Mucosa of stomach (tissue), 1 donor: ENCODE results near the gene ZNF407.

ENCODE experiments used
- H3K27me3 ChIP-seq: one replicate; pipeline ENCODE4 v1.7.0; 2013; ENCODE audit warnings: mild to moderate bottlenecking, low read length; ENCODE audit not compliant: control insufficient read depth, insufficient read depth
- H3K36me3 ChIP-seq: one replicate; pipeline ENCODE4 v1.7.0; 2013; ENCODE audit warnings: low read length; ENCODE audit not compliant: control insufficient read depth, insufficient read depth
- H3K4me1 ChIP-seq: one replicate; pipeline ENCODE4 v1.7.0; 2013; ENCODE audit warnings: mild to moderate bottlenecking, low read length; ENCODE audit not compliant: control insufficient read depth, insufficient read depth
- H3K4me3 ChIP-seq: one replicate; pipeline ENCODE4 v1.7.0; 2013; ENCODE audit warnings: low read length
- H3K9ac ChIP-seq: one replicate; pipeline ENCODE4 v1.7.0; 2013; ENCODE audit warnings: mild to moderate bottlenecking, low read length, moderate library complexity
- H3K9me3 ChIP-seq: one replicate; pipeline ENCODE4 v1.7.0; 2013; ENCODE audit warnings: mild to moderate bottlenecking, low read length, moderate library complexity; ENCODE audit not compliant: control insufficient read depth
- donor health status: Pancreatic carcinoma.

ZNF407 gene

GRCh38 chr18:74994502-74995418 lies 397.1 kb downstream of the ZNF407 start:
- Histone ChIP-seq H3K9me3 (no peaks in the 10 kb centered on the region), H3K9ac (no peak overlapping the region), H3K4me3 (no peak overlapping the region), H3K27me3 (no peaks in the 10 kb centered on the region), H3K36me3 (no peaks in the 10 kb centered on the region), H3K4me1 (peaks cover 9% of the 10 kb centered on the region)

- no peaks in the 10 kb centered on the region for H3K27me3 ChIP-seq
- H3K9ac ChIP-seq: no peak overlapping the region
- H3K9me3 ChIP-seq: no peaks in the 10 kb centered on the region
- H3K4me3 ChIP-seq: no peak overlapping the region
- no peaks in the 10 kb centered on the region for H3K36me3 ChIP-seq
- H3K4me1 ChIP-seq: peaks cover 9% of the 10 kb centered on the region
Observed at GRCh38 chr18:74995419-74995736, 397.7 kb downstream of the ZNF407 start.

GRCh38 chr18:74996055-74996454 lies 398.4 kb downstream of the ZNF407 start:
- no peak overlapping the region for H3K9ac ChIP-seq
- no peak overlapping the region for H3K4me3 ChIP-seq
- peaks cover 9% of the 10 kb centered on the region for H3K4me1 ChIP-seq
- no peaks in the 10 kb centered on the region for H3K27me3 ChIP-seq
- no peaks in the 10 kb centered on the region for H3K36me3 ChIP-seq
- H3K9me3 ChIP-seq: no peaks in the 10 kb centered on the region

GRCh38 chr18:74996996-74997395 lies 399.3 kb downstream of the ZNF407 start:
- Histone ChIP-seq H3K4me3 (no peak overlapping the region), H3K4me1 (peaks cover 9% of the 10 kb centered on the region), H3K27me3 (no peaks in the 10 kb centered on the region), H3K36me3 (no peaks in the 10 kb centered on the region), H3K9me3 (no peaks in the 10 kb centered on the region), H3K9ac (no peak overlapping the region)

GRCh38 chr18:75000920-75001319 lies 403.2 kb downstream of the ZNF407 start:
- no peak overlapping the region for H3K9ac ChIP-seq
- H3K9me3 ChIP-seq: no peaks in the 10 kb centered on the region
- no peak overlapping the region for H3K4me3 ChIP-seq
- H3K27me3 ChIP-seq: no peaks in the 10 kb centered on the region
- no peaks in the 10 kb centered on the region for H3K4me1 ChIP-seq
- H3K36me3 ChIP-seq: no peaks in the 10 kb centered on the region

GRCh38 chr18:75003039-75003438 lies 405.4 kb downstream of the ZNF407 start:
- Histone ChIP-seq H3K36me3 (no peaks in the 10 kb centered on the region), H3K9me3 (no peaks in the 10 kb centered on the region), H3K9ac (no peak overlapping the region), H3K4me1 (no peaks in the 10 kb centered on the region), H3K4me3 (no peak overlapping the region), H3K27me3 (no peaks in the 10 kb centered on the region)

GRCh38 chr18:75003764-75004690 lies 406.4 kb downstream of the ZNF407 start:
- H3K27me3 ChIP-seq: no peaks in the 10 kb centered on the region

GRCh38 chr18:75005626-75006025 lies 408.0 kb downstream of the ZNF407 start:
- Histone ChIP-seq H3K9me3 (no peaks in the 10 kb centered on the region), H3K4me3 (no peak overlapping the region), H3K9ac (no peak overlapping the region), H3K36me3 (no peaks in the 10 kb centered on the region), H3K27me3 (no peaks in the 10 kb centered on the region), H3K4me1 (no peaks in the 10 kb centered on the region)

More at GRCh38 chr18:75003764-75004690, 406.4 kb downstream of the ZNF407 start:
- no peak overlapping the region for H3K4me3 ChIP-seq
- no peaks in the 10 kb centered on the region for H3K4me1 ChIP-seq
- H3K9ac ChIP-seq: no peak overlapping the region
- no peaks in the 10 kb centered on the region for H3K9me3 ChIP-seq
- H3K36me3 ChIP-seq: no peaks in the 10 kb centered on the region

GRCh38 chr18:75008186-75008585 lies 410.5 kb downstream of the ZNF407 start:
- H3K9me3 ChIP-seq: no peaks in the 10 kb centered on the region
- H3K4me1 ChIP-seq: no peaks in the 10 kb centered on the region
- no peaks in the 10 kb centered on the region for H3K27me3 ChIP-seq
- H3K36me3 ChIP-seq: no peaks in the 10 kb centered on the region
- no peak overlapping the region for H3K9ac ChIP-seq
- H3K4me3 ChIP-seq: no peak overlapping the region

- no peaks in the 10 kb centered on the region for H3K27me3 ChIP-seq
- no peak overlapping the region for H3K4me3 ChIP-seq
- H3K4me1 ChIP-seq: no peaks in the 10 kb centered on the region
- no peak overlapping the region for H3K9ac ChIP-seq
- no peaks in the 10 kb centered on the region for H3K9me3 ChIP-seq
- H3K36me3 ChIP-seq: no peaks in the 10 kb centered on the region
Observed at GRCh38 chr18:75009296-75009695, 411.6 kb downstream of the ZNF407 start.

- H3K4me3 ChIP-seq: no peak overlapping the region
- no peaks in the 10 kb centered on the region for H3K27me3 ChIP-seq
- no peaks in the 10 kb centered on the region for H3K4me1 ChIP-seq
- no peak overlapping the region for H3K9ac ChIP-seq
- H3K9me3 ChIP-seq: no peaks in the 10 kb centered on the region
- no peaks in the 10 kb centered on the region for H3K36me3 ChIP-seq
Observed at GRCh38 chr18:75009878-75010277, 412.2 kb downstream of the ZNF407 start.

GRCh38 chr18:75010278-75010677 lies 412.6 kb downstream of the ZNF407 start:
- H3K4me3 ChIP-seq: no peak overlapping the region
- no peak overlapping the region for H3K9ac ChIP-seq
- H3K9me3 ChIP-seq: no peaks in the 10 kb centered on the region
- H3K36me3 ChIP-seq: no peaks in the 10 kb centered on the region
- H3K4me1 ChIP-seq: no peaks in the 10 kb centered on the region
- no peaks in the 10 kb centered on the region for H3K27me3 ChIP-seq
